H9 (cell line): ENCODE measurements around the gene PRADC1. TPM values are rescaled to one million over a fixed set of nuclear protein-coding genes. Genes with fewer than 3 reads are reported as not detected.

Experiments
- DNase-seq: peaks from one replicate; pipeline ENCODE4 v3.0.0-alpha.2; 2017
- H2AFZ ChIP-seq: one replicate; pipeline ENCODE4 v1.6.1; 2013; ENCODE audit warnings: mild to moderate bottlenecking, low read length, control low read depth, moderate library complexity
- H2AK5ac ChIP-seq: 2 replicates; pipeline ENCODE4 v1.6.1; 2013; ENCODE audit warnings: low read length, control low read depth, mixed read lengths; ENCODE audit not compliant: insufficient read length
- H2BK120ac ChIP-seq: one replicate; pipeline ENCODE4 v1.6.1; 2013; ENCODE audit warnings: low read depth, mild to moderate bottlenecking, low read length, control low read depth, inconsistent platforms; ENCODE audit not compliant: poor library complexity, severe bottlenecking
- H2BK12ac ChIP-seq: 2 replicates; pipeline ENCODE4 v1.6.1; 2013; ENCODE audit warnings: low read length, control low read depth, mixed read lengths, low read depth; ENCODE audit not compliant: insufficient read length
- H2BK15ac ChIP-seq: 2 replicates; pipeline ENCODE4 v1.6.1; 2013; ENCODE audit warnings: low read depth, low read length, control low read depth
- H2BK20ac ChIP-seq: one replicate; pipeline ENCODE4 v1.6.1; 2013; ENCODE audit warnings: low read depth, mild to moderate bottlenecking, low read length, control low read depth, inconsistent platforms; ENCODE audit not compliant: poor library complexity, severe bottlenecking
- H2BK5ac ChIP-seq: 2 replicates; pipeline ENCODE4 v1.6.1; 2013; ENCODE audit warnings: low read length, control low read depth, mixed read lengths; ENCODE audit not compliant: insufficient read length
- H3K14ac ChIP-seq: 2 replicates; pipeline ENCODE4 v1.6.1; 2013; ENCODE audit warnings: low read length, control low read depth; ENCODE audit not compliant: insufficient read depth
- H3K18ac ChIP-seq: 2 replicates; pipeline ENCODE4 v1.6.1; 2013; ENCODE audit warnings: low read depth, mild to moderate bottlenecking, mixed read lengths, low read length, control low read depth; ENCODE audit not compliant: insufficient read length
- H3K23ac ChIP-seq: 2 replicates; pipeline ENCODE4 v1.6.1; 2013; ENCODE audit warnings: low read length, control low read depth, mixed read lengths, low read depth; ENCODE audit not compliant: insufficient read length
- H3K23me2 ChIP-seq: 2 replicates; pipeline ENCODE4 v1.6.1; 2013; ENCODE audit warnings: low read depth, mild to moderate bottlenecking, mixed read lengths, low read length, control low read depth; ENCODE audit not compliant: insufficient read length, poor library complexity, severe bottlenecking
- H3K27ac ChIP-seq: 2 replicates; pipeline ENCODE4 v1.5.1; 2013; ENCODE audit warnings: low read length, control low read depth, mixed read lengths, low read depth; ENCODE audit not compliant: insufficient read length
- H3K27me3 ChIP-seq: 2 replicates; pipeline ENCODE4 v1.6.1; 2013; ENCODE audit warnings: low read length, control low read depth, inconsistent platforms; ENCODE audit not compliant: insufficient read depth
- H3K4ac ChIP-seq: 2 replicates; pipeline ENCODE4 v1.6.1; 2013; ENCODE audit warnings: low read depth, mild to moderate bottlenecking, control low read depth, inconsistent platforms, low read length, moderate library complexity
- H3K4me1 ChIP-seq: 2 replicates; pipeline ENCODE4 v1.6.1; 2013; ENCODE audit warnings: low read length, control low read depth, inconsistent platforms; ENCODE audit not compliant: insufficient read depth
- H3K4me2 ChIP-seq: 2 replicates; pipeline ENCODE4 v1.6.1; 2013; ENCODE audit warnings: low read length, control low read depth, mixed read lengths; ENCODE audit not compliant: insufficient read length, insufficient read depth
- H3K56ac ChIP-seq: 2 replicates; pipeline ENCODE4 v1.6.1; 2013; ENCODE audit warnings: low read depth, mild to moderate bottlenecking, mixed read lengths, low read length, control low read depth; ENCODE audit not compliant: insufficient read length
- H3K79me1 ChIP-seq: 2 replicates; pipeline ENCODE4 v1.6.1; 2013; ENCODE audit warnings: low read depth, mild to moderate bottlenecking, moderate library complexity, low read length, control low read depth, inconsistent platforms; ENCODE audit not compliant: insufficient read depth, poor library complexity, severe bottlenecking
- H3K79me2 ChIP-seq: 2 replicates; pipeline ENCODE4 v1.6.1; 2013; ENCODE audit warnings: low read length, control low read depth, inconsistent platforms; ENCODE audit not compliant: insufficient read depth
- H3K9ac ChIP-seq: 2 replicates; pipeline ENCODE4 v1.6.1; 2013; ENCODE audit warnings: low read length, control low read depth, mixed read lengths; ENCODE audit not compliant: insufficient read length; ENCODE audit errors: extremely low read depth
- H3K9me3 ChIP-seq: one replicate; pipeline ENCODE4 v1.6.1; 2013; ENCODE audit warnings: low read depth, low read length, inconsistent platforms; ENCODE audit not compliant: control insufficient read depth
- H3T11ph ChIP-seq: one replicate; pipeline ENCODE4 v1.6.1; 2013; ENCODE audit warnings: mild to moderate bottlenecking, low read length, control low read depth, inconsistent platforms
- H4K20me1 ChIP-seq: one replicate; pipeline ENCODE4 v1.6.1; 2013; ENCODE audit not compliant: control insufficient read depth, insufficient read length, insufficient read depth
- H4K5ac ChIP-seq: 2 replicates; pipeline ENCODE4 v1.6.1; 2013; ENCODE audit warnings: low read depth, mild to moderate bottlenecking, mixed read lengths, low read length, control low read depth; ENCODE audit not compliant: insufficient read length
- H4K8ac ChIP-seq: replicated peaks from 2 replicates; pipeline ENCODE4 v1.6.1; 2013; ENCODE audit warnings: low read length, control low read depth, mixed read lengths, low read depth; ENCODE audit not compliant: insufficient read length
- H4K91ac ChIP-seq: 2 replicates; pipeline ENCODE4 v1.6.1; 2013; ENCODE audit warnings: low read depth, mild to moderate bottlenecking, moderate library complexity, mixed read lengths, low read length, control low read depth; ENCODE audit not compliant: insufficient read length
- H3K27ac Mint-ChIP-seq, 3 experiments: 2 replicates in 2 of 3; 3 replicates in 1 of 3; pipeline ENCODE4 v1.8.0; 2020 to 2021; ENCODE audit warnings: mixed read lengths in 3 of 3, mild to moderate bottlenecking in 1 of 3, moderate library complexity in 1 of 3
- H3K27me3 Mint-ChIP-seq: 2 replicates; pipeline ENCODE4 v1.8.0; 2021; ENCODE audit warnings: low read depth, mild to moderate bottlenecking, moderate library complexity, mixed read lengths
- H3K36me3 Mint-ChIP-seq, 3 experiments: 2 replicates in 2 of 3; 3 replicates in 1 of 3; pipeline ENCODE4 v1.8.0; 2020 to 2021; ENCODE audit warnings: low read depth in 3 of 3, mixed read lengths in 3 of 3; ENCODE audit not compliant: insufficient read depth in 1 of 3
- H3K4me1 Mint-ChIP-seq, 2 experiments: 2 replicates each; pipeline ENCODE4 v1.8.0; 2020; ENCODE audit warnings: mixed read lengths in 2 of 2
- H3K4me3 Mint-ChIP-seq, 2 experiments: 2 replicates in 1 of 2; 3 replicates in 1 of 2; pipeline ENCODE4 v1.8.0; 2020 to 2021; ENCODE audit warnings: mild to moderate bottlenecking in 2 of 2, mixed read lengths in 2 of 2, moderate library complexity in 1 of 2
- H3K9me3 Mint-ChIP-seq, 2 experiments: 2 replicates in 1 of 2; 3 replicates in 1 of 2; pipeline ENCODE4 v1.8.0; 2020; ENCODE audit warnings: mild to moderate bottlenecking in 2 of 2, mixed read lengths in 2 of 2, moderate library complexity in 1 of 2
- WGBS: extraction: QIAGEN DNeasy Blood & Tissue Kit; methylation state at CpG from one replicate; pipeline ENCODE4 v1.1.7; 2013; ENCODE audit warnings: missing lambda C conversion rate, low lambda C conversion rate, mixed read lengths; ENCODE audit not compliant: insufficient read length; ENCODE audit errors: extremely low coverage; 5-methylcytosine and 5-hydroxymethylcytosine counted together
- total RNA-seq: library from RNA; stranded (reverse); gene quantifications from 2 replicates; pipeline ENCODE4 v1.2.1, GENCODE V29; 2021
- TF ChIP-seq, protein P1 (sequence below): fragments of 200-600 bp; sonication (generic); conservative IDR thresholded peaks from 3 replicates; pipeline ENCODE4 v1.8.0; 2021; ENCODE audit warnings: antibody characterized with exemption, mild to moderate bottlenecking

PRADC1 gene
- total RNA-seq, 1 experiment from 2014 or later = 9.6 TPM

DNA sequence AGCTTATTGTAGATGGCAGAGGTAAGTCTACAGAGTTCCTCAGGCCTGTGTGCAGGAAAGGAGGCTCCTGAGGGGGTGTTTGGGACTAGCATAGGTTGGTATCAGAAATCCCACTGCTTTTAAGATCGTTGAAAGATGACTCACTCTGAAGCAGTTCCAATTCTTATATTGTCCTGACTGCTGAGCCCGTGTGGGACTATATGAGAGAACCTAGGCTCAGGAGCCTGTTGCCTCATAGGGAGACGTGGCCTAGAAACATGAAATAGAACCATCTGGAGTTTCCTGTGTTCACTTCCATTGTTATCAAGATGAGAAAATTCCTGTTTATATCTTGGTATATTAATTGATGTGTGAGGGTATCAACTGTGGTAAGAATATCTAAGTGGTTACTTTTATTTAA, 6.7 kb upstream of the PRADC1 start:
- Histone ChIP-seq H3K27ac (no peak overlapping the region), H3K4me2 (no peak overlapping the region), H3K27me3 (no peaks in the 10 kb centered on the region), H2BK120ac (no peak overlapping the region), H4K5ac (no peak overlapping the region), H2BK5ac (no peak overlapping the region), H3T11ph (no peak overlapping the region), H2AFZ (no peak overlapping the region), H2BK12ac (no peak overlapping the region), H3K9me3 (no peaks in the 10 kb centered on the region), H3K23me2 (peaks cover 6% of the 10 kb centered on the region), H4K8ac (no peak overlapping the region), H3K23ac (no peak overlapping the region), H3K79me1 (no peaks in the 10 kb centered on the region), H3K4me1 (peaks cover 8% of the 10 kb centered on the region; the same call in 1 of the 2 replicates), H3K4ac (no peak overlapping the region), H2BK20ac (no peak overlapping the region), H3K79me2 (peaks cover 36% of the 10 kb centered on the region), H3K56ac (no peak overlapping the region), H2BK15ac (no peak overlapping the region), H4K20me1 (no peaks in the 10 kb centered on the region), H3K9ac (no peak overlapping the region), H2AK5ac (no peak overlapping the region), H4K91ac (no peak overlapping the region), H3K18ac (no peak overlapping the region), H3K14ac (no peak overlapping the region)
- no peaks in the 10 kb centered on the region for H3K27me3 Mint-ChIP-seq
- H3K36me3 Mint-ChIP-seq = peaks cover 24 to 67% (median 61%) of the 10 kb centered on the region in 3 experiments
- H3K9me3 Mint-ChIP-seq = no peaks in the 10 kb centered on the region
- WGBS = no CpG with 5 or more reads among the region's 3 CpGs
- peaks cover 31 to 32% of the 10 kb centered on the region in 2 experiments for H3K4me1 Mint-ChIP-seq
- H3K4me3 Mint-ChIP-seq = no peak overlapping the region
- TF ChIP-seq, protein P1, sequence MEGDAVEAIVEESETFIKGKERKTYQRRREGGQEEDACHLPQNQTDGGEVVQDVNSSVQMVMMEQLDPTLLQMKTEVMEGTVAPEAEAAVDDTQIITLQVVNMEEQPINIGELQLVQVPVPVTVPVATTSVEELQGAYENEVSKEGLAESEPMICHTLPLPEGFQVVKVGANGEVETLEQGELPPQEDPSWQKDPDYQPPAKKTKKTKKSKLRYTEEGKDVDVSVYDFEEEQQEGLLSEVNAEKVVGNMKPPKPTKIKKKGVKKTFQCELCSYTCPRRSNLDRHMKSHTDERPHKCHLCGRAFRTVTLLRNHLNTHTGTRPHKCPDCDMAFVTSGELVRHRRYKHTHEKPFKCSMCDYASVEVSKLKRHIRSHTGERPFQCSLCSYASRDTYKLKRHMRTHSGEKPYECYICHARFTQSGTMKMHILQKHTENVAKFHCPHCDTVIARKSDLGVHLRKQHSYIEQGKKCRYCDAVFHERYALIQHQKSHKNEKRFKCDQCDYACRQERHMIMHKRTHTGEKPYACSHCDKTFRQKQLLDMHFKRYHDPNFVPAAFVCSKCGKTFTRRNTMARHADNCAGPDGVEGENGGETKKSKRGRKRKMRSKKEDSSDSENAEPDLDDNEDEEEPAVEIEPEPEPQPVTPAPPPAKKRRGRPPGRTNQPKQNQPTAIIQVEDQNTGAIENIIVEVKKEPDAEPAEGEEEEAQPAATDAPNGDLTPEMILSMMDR = no peak
- H3K27ac Mint-ChIP-seq = peak overlapping the region in 1 of 3 experiments; percentile 44; a peak in 1 of 7 replicates
- DNase-seq = no peak
